Right renal cortex interstitium (tissue), 3 donors: Measurements from ENCODE around the gene SBNO2. TPM values are rescaled to one million over a fixed set of nuclear protein-coding genes. Genes with fewer than 3 reads are reported as not detected.

Experiments used
- DNase-seq, 3 donors: peaks; one replicate each; pipeline ENCODE4 v3.0.0-alpha.2; 2013; ENCODE audit warnings: low read depth in 3 of 3, low spot score in 2 of 3
- polyA plus RNA-seq, 3 donors: library from polyadenylated mRNA; unstranded; fragments of 120-200 nt; gene quantifications; one replicate each; pipeline ENCODE4 v1.2.1, GENCODE V29; 2013; ENCODE audit not compliant: insufficient read length in 3 of 3

The SBNO2 gene
- polyA plus RNA-seq, 3 donors, result 13.4 to 15.6 (median 14.6) TPM

DNA sequence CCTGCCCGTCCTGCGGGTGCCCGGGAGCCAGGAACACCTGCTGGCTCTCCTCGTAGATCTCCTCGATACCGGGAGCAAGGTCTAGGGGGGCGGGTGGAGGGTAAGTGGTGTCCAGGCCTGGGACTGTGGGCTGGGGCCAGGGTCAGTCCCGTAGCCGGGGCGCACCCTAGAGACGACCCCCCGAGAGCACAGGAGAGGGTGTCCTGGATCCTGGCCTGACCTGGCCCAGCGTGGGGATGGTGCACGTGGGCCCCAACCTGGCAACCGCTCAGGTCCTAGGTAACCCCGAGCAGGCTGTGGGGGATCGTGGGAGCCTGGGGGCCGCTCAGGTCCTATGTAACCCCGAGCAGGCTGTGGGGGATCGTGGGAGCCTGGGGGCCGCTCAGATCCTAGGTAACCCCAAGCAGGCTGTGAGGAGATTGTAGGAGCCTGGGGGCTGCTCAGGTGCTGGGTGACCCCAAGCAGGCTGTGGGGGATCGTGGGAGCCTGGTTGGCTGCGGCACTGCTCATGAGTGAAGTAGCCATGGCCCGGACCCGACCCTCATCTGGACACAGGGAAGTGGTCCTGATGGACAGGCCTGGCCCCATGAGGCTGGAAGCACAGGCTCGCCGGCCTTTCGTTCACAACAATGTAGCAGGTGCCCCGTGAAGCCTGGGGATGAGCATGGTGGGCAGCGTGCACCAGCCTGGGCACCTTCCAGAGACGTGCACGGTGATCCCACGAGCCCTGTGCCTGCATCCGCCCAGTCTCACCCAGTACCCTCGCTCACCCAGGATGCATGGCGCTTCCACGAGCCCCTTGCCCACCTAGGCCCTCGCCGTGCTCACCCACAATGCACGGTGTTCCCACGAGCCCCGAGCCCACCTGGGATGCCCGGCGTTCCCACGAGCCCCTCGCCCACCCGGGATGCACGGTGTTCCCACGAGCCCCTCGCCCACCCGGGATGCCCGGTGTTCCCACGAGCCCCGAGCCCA is 64.1 kb downstream of the SBNO2 start:
- no peak for DNase-seq

GRCh38 chr19:1109032-1109551 is 65.0 kb downstream of the SBNO2 start:
- DNase-seq, result no peak

- DNase-seq, result no peak
Observed at GRCh38 chr19:1108291-1109031, 65.6 kb downstream of the SBNO2 start.

- no peak for DNase-seq
Observed at GRCh38 chr19:1107661-1108261, 66.3 kb downstream of the SBNO2 start.

DNA sequence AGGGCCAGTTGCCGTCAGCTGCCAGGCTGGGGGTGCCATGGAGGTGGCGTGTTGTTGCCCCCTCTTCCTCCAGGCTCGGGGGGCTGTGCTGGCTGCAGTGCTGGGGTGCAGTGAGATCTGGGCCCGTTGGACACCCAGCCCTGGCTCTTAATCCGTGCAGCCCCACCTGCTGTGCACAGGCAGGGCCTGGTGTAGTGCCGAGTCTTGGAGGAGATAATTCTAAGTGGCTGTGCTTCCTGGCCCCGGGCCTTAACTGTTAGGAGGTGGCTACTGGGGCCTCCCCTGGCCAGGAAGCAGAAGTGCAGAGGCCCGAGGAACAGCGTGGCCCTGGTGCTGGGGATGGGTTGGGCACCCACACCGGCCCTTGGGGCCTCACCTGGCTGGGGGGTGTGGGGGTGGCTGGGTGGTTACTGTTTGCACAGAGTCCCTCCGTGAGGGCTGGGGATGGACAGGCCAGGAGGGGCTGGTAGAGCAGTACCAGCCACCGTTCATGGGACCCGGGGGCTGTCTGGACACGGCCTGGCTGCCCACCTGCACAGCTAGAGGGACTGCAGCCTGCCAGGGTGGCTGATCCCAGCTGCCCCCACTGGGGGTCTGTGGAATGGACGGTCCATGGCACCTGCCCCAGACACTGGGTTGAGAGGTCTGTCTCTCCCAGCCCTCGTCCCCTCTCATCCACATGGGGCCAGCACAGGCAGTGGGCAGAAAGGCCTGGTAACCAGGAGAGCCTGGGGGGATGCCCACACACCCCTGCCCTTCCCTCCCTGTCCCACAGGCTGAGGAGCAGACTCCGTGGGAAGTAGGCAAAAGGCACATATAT is 67.0 kb downstream of the SBNO2 start:
- no peak for DNase-seq

- DNase-seq, result no peak
Observed at GRCh38 chr19:1105873-1106840, 67.9 kb downstream of the SBNO2 start.

GRCh38 chr19:1105008-1105872 is 68.8 kb downstream of the SBNO2 start:
- no peak for DNase-seq

DNA sequence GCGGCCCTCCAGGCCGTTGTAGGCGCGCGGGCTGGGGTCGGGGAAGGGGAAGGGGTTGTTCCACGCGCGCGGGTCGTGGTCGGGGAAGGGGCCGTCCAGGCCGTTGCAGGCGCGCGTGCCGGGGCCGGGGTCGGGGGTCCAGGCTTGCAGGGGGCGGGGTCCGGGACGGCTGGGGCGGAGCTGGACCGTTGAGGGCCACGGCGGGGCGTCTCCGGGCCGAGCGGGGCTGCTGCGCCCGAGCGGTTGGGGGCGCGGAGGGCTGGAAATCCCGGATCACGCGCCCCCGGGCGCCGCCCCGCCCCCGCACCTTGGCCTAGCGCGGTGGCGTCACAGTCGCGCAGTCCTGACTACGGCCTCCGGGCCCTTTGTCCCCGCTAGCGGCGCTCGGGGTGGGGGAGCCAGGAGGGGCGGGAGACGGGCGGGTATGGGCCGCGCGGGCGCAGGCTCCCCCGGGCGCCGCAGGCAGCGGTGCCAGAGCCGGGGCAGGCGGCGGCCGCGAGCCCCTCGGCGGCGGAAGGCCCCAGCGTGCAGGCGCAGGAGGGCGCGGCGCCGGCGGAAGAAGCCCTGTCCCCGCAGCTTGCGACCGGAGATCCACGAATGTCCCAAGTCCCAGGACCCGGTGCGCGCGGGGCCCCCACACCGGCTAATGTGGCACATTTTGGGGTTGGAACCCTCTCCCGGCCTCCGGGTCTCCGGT is 69.6 kb downstream of the SBNO2 start:
- DNase-seq, result peak in 1 of 3 donors; percentile 37

DNA sequence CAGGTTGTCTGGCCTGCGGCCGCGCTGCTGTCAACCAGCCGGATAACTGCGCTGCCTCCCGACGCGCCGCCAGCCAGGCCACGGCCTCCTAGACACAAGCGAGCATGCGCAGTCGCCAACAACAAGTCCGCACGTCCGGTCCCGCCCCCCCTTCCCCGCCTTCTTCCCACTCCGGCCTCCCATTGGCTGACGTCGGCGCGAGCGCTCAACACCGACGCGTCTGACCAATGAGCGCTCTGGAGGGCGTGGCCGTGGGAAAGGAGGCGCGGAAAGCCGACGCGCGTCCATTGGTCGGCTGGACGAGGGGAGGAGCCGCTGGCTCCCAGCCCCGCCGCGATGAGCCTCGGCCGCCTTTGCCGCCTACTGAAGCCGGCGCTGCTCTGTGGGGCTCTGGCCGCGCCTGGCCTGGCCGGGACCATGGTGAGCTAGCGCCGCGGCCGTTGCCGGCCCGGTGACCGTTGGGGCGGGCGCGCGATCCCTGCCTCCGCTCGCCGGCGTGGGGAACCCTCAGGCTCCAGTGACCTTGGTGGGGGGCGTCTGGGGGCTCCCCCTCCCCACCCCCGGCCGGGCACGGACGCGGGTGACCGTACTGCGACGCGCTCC is 70.3 kb downstream of the SBNO2 start, which contains the start of gene GPX4:
Gene GPX4 (plus strand): TSS at position 287 of the 603 bp plus-strand sequence. CDS start 50 bp downstream, at position 337.
- peak; percentile 96 to 99 (median 96) for DNase-seq

GRCh38 chr19:1103132-1103707 is 70.8 kb downstream of the SBNO2 start:
- DNase-seq, result no peak

DNA sequence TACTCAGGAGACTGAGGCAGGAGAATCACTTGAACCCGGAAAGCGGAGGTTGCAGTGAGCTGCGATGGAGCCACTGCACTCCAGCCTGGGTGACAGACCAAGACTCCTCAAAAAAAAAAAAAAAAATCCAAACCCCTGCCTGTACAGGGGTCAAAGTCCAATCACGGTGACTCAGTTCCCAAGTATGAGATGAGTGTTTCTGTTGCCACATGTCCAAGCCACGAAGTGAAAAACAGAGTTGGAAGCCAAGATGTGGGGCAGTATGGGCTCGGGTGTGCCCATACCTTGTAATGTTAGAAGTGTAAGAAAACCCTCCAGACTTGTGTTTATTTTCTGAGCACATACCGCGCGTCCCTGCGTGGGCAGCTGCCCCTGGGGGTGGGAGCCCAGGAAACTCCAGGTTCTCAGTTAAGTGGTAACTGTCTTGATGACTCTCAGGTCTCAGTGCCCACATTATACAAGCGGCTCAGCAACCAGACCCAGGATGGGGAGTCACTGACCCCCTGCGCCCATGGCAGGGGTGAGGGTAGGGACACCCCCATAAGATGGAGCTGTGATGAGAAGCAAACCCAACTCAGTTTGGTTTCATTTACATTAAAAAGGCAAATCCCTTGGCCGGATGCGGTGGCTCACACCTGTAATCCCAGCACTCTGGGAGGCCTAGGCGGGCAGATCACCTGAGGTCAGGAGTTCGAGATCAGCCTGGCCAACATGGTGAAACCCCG is 71.5 kb downstream of the SBNO2 start:
- no peak for DNase-seq

DNA sequence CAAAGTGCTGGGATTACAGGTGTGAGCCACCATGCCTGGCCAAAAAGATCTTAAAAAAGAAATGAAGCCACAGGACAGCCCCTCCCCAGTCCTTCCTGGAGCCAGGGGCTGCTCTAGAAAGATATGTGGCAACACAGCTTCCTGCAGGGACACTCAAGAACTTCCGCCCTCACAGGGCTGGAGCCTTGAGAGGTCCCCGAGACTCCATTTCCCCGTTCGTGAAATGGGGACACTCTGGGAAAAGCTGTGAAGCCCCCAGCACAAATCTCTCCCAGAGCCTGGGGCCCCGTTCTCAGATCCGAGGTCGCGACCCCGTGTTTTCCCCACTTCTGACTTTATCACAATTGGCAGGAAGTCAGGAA is 72.8 kb downstream of the SBNO2 start:
- DNase-seq, result no peak

DNA sequence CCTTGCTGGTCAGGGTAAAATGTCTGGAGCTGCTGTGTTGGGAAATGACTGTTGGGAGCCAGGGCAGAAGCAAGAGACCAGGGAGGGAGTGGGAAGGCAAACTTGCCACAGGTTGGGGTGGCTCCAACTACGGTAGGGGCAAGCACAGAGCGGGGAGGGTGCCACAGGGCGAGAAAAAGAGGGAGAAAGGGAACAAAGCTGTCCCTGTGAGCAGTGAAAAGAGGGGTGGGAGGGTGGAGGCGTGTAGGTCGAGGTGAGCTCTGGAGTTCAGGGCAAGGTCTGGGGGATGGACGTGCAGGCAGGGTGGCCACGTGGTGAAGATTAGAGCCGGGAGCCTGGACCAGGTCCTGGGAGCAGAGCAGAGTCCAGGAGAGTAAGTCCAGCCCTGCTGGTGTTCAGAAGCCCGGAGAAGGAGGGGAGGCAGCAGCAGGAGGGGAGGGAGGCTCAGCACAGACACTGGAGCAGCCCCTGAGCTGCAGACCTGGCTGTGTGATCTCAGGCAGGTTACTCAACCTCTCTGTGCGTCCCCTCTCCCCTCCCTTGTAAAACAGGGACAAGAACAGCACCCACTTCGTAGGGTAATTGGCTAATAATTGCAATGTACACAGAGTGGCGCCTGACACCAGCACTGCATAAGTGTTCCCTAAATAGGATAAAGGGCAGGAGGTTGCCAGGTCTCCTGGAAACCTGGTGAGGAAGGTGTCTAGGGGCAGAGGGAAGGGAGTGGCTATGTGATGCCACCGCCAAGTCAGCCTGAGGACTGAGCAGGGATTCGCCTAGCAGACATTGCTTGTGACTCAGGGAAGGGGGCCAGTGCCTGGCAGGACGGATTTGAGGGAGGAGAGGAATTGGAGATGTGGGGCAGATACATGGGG is 75.7 kb downstream of the SBNO2 start:
- no peak for DNase-seq

DNA sequence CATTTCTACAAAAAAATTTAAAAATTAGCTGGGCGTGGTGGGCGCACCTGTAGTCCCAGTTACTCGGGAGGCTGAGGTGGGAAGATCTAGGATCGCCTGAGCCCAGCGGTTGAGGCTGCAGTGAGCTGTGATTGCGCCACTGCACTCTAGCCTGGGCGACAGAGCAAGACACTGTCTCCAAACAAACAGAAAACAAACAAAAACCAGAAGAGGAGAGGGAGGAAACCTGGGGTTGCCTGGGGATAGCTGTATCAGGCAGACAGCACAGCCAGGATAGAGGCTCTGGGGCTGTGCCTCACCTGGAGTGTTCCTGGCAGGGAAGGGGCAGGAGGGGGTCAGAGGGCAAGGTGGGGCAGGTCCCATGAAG is 76.3 kb downstream of the SBNO2 start:
- DNase-seq, result no peak
